Common myeloid progenitor, CD34-positive (primary cell): ENCODE data around the gene CDRT4.

ENCODE experiments used
- CTCF ChIA-PET: fragments of 350-600 bp; sonication (Branson Sonifier 250); formaldehyde crosslinking; loops from one replicate; lab custom pipeline; 2021; ENCODE audit warnings: antibody characterized with exemption; lab: Charles Lee
- POLR2A ChIA-PET: fragments of 350-600 bp; sonication (Branson Sonifier 250); formaldehyde crosslinking; loops from one replicate; lab custom pipeline; 2021; ENCODE audit warnings: antibody characterized with exemption; lab: Charles Lee
- DNase-seq, 3 donors: peaks; one replicate each; pipeline versions ENCODE4 v3.0.0 to v3.0.0-alpha.2; 2013
- H3K27ac ChIP-seq, 2 experiments: 1 replicate in 1 of 2; 2 replicates in 1 of 2; pipeline ENCODE4 v1.7.0; 2013; ENCODE audit warnings: inconsistent platforms in 2 of 2, low read length in 2 of 2, mild to moderate bottlenecking in 2 of 2, low read depth in 1 of 2, moderate library complexity in 1 of 2; ENCODE audit not compliant: severe bottlenecking in 2 of 2, insufficient read depth in 1 of 2, poor library complexity in 1 of 2
- H3K27me3 ChIP-seq, 5 experiments: replicated peaks in 2 of 5; 1 replicate in 3 of 5; 2 replicates in 2 of 5; pipeline versions ENCODE4 v1.6.1 to v1.7.0; 2013; ENCODE audit warnings: low read length in 4 of 5, mild to moderate bottlenecking in 2 of 5, moderate library complexity in 2 of 5, inconsistent platforms in 1 of 5; ENCODE audit not compliant: insufficient read depth in 5 of 5, control insufficient read depth in 4 of 5
- H3K36me3 ChIP-seq, 4 experiments: 1 replicate in 2 of 4; 2 replicates in 2 of 4; pipeline versions ENCODE4 v1.6.1 to v1.7.0; 2013; ENCODE audit warnings: low read length in 3 of 4, control low read depth in 1 of 4, mild to moderate bottlenecking in 1 of 4; ENCODE audit not compliant: control insufficient read depth in 4 of 4, insufficient read depth in 4 of 4
- H3K4me1 ChIP-seq, 4 experiments: 1 replicate in 3 of 4; 2 replicates in 1 of 4; pipeline versions ENCODE4 v1.6.1 to v1.7.1; 2013; ENCODE audit warnings: low read length in 3 of 4, mild to moderate bottlenecking in 3 of 4, control low read depth in 1 of 4, inconsistent platforms in 1 of 4, moderate library complexity in 1 of 4; ENCODE audit not compliant: control insufficient read depth in 4 of 4, insufficient read depth in 4 of 4; ENCODE audit errors: control extremely low read depth in 1 of 4
- H3K4me3 ChIP-seq, 7 experiments: 1 replicate in 4 of 7; 2 replicates in 3 of 7; pipeline versions ENCODE4 v1.5.1 to v1.7.0; 2013; ENCODE audit warnings: mild to moderate bottlenecking in 7 of 7, low read length in 6 of 7, moderate library complexity in 6 of 7, inconsistent platforms in 2 of 7, low read depth in 2 of 7, control low read depth in 1 of 7; ENCODE audit not compliant: insufficient read depth in 4 of 7, control insufficient read depth in 1 of 7; ENCODE audit errors: extremely low read depth in 1 of 7
- H3K9me3 ChIP-seq, 5 experiments: 1 replicate in 4 of 5; 2 replicates in 1 of 5; pipeline versions ENCODE4 v1.6.1 to v1.7.1; 2013; ENCODE audit warnings: low read length in 4 of 5, mild to moderate bottlenecking in 2 of 5, inconsistent platforms in 1 of 5, low read depth in 1 of 5, moderate library complexity in 1 of 5; ENCODE audit not compliant: control insufficient read depth in 4 of 5, insufficient read depth in 2 of 5; ENCODE audit errors: control extremely low read depth in 1 of 5
- WGBS: methylation state at CpG from one replicate; pipeline ENCODE4 v1.1.5; 2013; ENCODE audit not compliant: insufficient coverage; 5-methylcytosine and 5-hydroxymethylcytosine counted together

The CDRT4 gene

GRCh38 chr17:15424521-15424920, 42.9 kb downstream of the CDRT4 start:
- whole genome bisulfite sequencing, result 100% methylated on average over 3 of the region's 3 CpGs

GRCh38 chr17:15422392-15422965, 44.9 kb downstream of the CDRT4 start:
- Histone ChIP-seq H3K9me3 (peaks cover 0 to 2% (median 0%) of the 10 kb centered on the region in 5 experiments), H3K4me1 (no peaks in the 10 kb centered on the region), H3K36me3 (no peaks in the 10 kb centered on the region), H3K27ac (no peak overlapping the region), H3K27me3 (peaks cover 0 to 1% (median 0%) of the 10 kb centered on the region in 5 experiments), H3K4me3 (no peak overlapping the region)
- ChIA-PET CTCF (interaction anchor here (1.3 to 1.7 kb wide), 2 partner anchors 14 to 80 kb away, joined by 3 to 5 read pairs; no protein-coding TSS in a partner anchor), POLR2A (no interaction called here)
- 92% methylated on average over 10 of the region's 11 CpGs for WGBS
- DNase-seq, result no peak

More at GRCh38 chr17:15424521-15424920, 42.9 kb downstream of the CDRT4 start:
- DNase-seq, result no peak
- no peaks in the 10 kb centered on the region for H3K36me3 ChIP-seq
- H3K4me3 ChIP-seq, result no peak overlapping the region
- ChIA-PET POLR2A (no interaction called here), CTCF (no interaction called here)
- no peaks in the 10 kb centered on the region for H3K4me1 ChIP-seq
- H3K27me3 ChIP-seq, result peaks cover 0 to 1% (median 0%) of the 10 kb centered on the region in 5 experiments
- H3K9me3 ChIP-seq, result peaks cover 0 to 2% (median 0%) of the 10 kb centered on the region in 5 experiments
- H3K27ac ChIP-seq, result no peak overlapping the region

GRCh38 chr17:15418781-15419180, 48.6 kb downstream of the CDRT4 start:
- 94% methylated on average over 7 of the region's 7 CpGs for WGBS
- no peak for DNase-seq
- Histone ChIP-seq H3K9me3 (no peaks in the 10 kb centered on the region), H3K27ac (no peak overlapping the region), H3K4me1 (no peaks in the 10 kb centered on the region), H3K4me3 (no peak overlapping the region), H3K27me3 (peaks cover 0 to 1% (median 0%) of the 10 kb centered on the region in 5 experiments), H3K36me3 (no peaks in the 10 kb centered on the region)
- POLR2A ChIA-PET, result interaction anchor here (0.7 kb wide), 1 partner anchor 152 kb away, joined by 3 read pairs; no protein-coding TSS in a partner anchor
- CTCF ChIA-PET, result interaction anchor here (0.7 kb wide), 1 partner anchor 9 kb away, joined by 3 read pairs; no protein-coding TSS in a partner anchor

GRCh38 chr17:15414532-15415306, 52.7 kb downstream of the CDRT4 start:
- H3K4me3 ChIP-seq, result no peak overlapping the region
- 87% methylated on average over 14 of the region's 14 CpGs for WGBS
- POLR2A ChIA-PET, result no interaction called here
- CTCF ChIA-PET, result no interaction called here
- peaks cover 0 to 15% (median 12%) of the 10 kb centered on the region in 4 experiments for H3K4me1 ChIP-seq
- no peaks in the 10 kb centered on the region for H3K9me3 ChIP-seq
- no peaks in the 10 kb centered on the region for H3K36me3 ChIP-seq
- H3K27ac ChIP-seq, result no peak overlapping the region
- no peak for DNase-seq
- no peaks in the 10 kb centered on the region for H3K27me3 ChIP-seq

- H3K27me3 ChIP-seq, result no peaks in the 10 kb centered on the region
- no peak for DNase-seq
- CTCF ChIA-PET, result no interaction called here
- H3K9me3 ChIP-seq, result no peaks in the 10 kb centered on the region
- no peak overlapping the region for H3K27ac ChIP-seq
- no peak overlapping the region for H3K4me3 ChIP-seq
- 98% methylated on average over 7 of the region's 9 CpGs for WGBS
- POLR2A ChIA-PET, result no interaction called here
- H3K4me1 ChIP-seq, result peaks cover 0 to 15% (median 12%) of the 10 kb centered on the region in 4 experiments
- no peaks in the 10 kb centered on the region for H3K36me3 ChIP-seq
Observed at GRCh38 chr17:15413101-15413771, 54.2 kb downstream of the CDRT4 start.

GRCh38 chr17:15412606-15413005, 54.8 kb downstream of the CDRT4 start:
- H3K27ac ChIP-seq, result no peak overlapping the region
- no peaks in the 10 kb centered on the region for H3K36me3 ChIP-seq
- CTCF ChIA-PET, result no interaction called here
- DNase-seq, result no peak
- H3K27me3 ChIP-seq, result no peaks in the 10 kb centered on the region
- H3K4me3 ChIP-seq, result no peak overlapping the region
- POLR2A ChIA-PET, result no interaction called here
- H3K4me1 ChIP-seq, result peaks cover 0 to 15% (median 12%) of the 10 kb centered on the region in 4 experiments
- no peaks in the 10 kb centered on the region for H3K9me3 ChIP-seq
- WGBS, result 100% methylated on average over 6 of the region's 7 CpGs
